Liver (tissue), 9 donors: ENCODE measurements around the gene CENPF. TPM values are rescaled to one million over a fixed set of nuclear protein-coding genes. Genes with fewer than 3 reads are reported as not detected.
"Not testable (repeated sequence)": the region's sequence is repeated elsewhere in the genome, so short reads cannot be mapped to it uniquely, and the experiment has no call there.

Experiments used
- DNase-seq: peaks from one replicate; pipeline ENCODE4 v3.0.0-alpha.2; 2017; ENCODE audit warnings: low spot score
- H3K27ac ChIP-seq, 2 donors: one replicate each; pipeline ENCODE4 v1.7.0; 2013; ENCODE audit warnings: inconsistent platforms in 2 of 2, low read length in 2 of 2, control low read depth in 1 of 2, low read depth in 1 of 2, mild to moderate bottlenecking in 1 of 2
- H3K27me3 ChIP-seq, 4 donors: one replicate each; pipeline versions ENCODE4 v1.6.1 to v1.7.0; 2013; ENCODE audit warnings: low read length in 3 of 4, inconsistent platforms in 1 of 4, mild to moderate bottlenecking in 1 of 4, moderate library complexity in 1 of 4; ENCODE audit not compliant: control insufficient read depth in 4 of 4, insufficient read depth in 4 of 4
- H3K36me3 ChIP-seq, 4 donors: one replicate each; pipeline versions ENCODE4 v1.6.1 to v1.7.0; 2013; ENCODE audit warnings: low read length in 3 of 4, mild to moderate bottlenecking in 3 of 4, low read depth in 1 of 4, moderate library complexity in 1 of 4; ENCODE audit not compliant: control insufficient read depth in 4 of 4, insufficient read depth in 3 of 4
- H3K4me1 ChIP-seq, 4 donors: one replicate each; pipeline versions ENCODE4 v1.6.1 to v1.7.0; 2013; ENCODE audit warnings: low read length in 3 of 4, mild to moderate bottlenecking in 3 of 4, moderate library complexity in 1 of 4; ENCODE audit not compliant: control insufficient read depth in 4 of 4, insufficient read depth in 4 of 4
- H3K4me3 ChIP-seq, 3 donors: one replicate each; pipeline versions ENCODE4 v1.6.1 to v1.7.0; 2013; ENCODE audit warnings: low read length in 3 of 3, control low read depth in 1 of 3, low read depth in 1 of 3, mild to moderate bottlenecking in 1 of 3
- H3K9ac ChIP-seq, 2 donors: one replicate each; pipeline ENCODE4 v1.7.0; 2013; ENCODE audit warnings: low read length in 2 of 2, mild to moderate bottlenecking in 2 of 2, moderate library complexity in 2 of 2, control low read depth in 1 of 2, low read depth in 1 of 2
- H3K9me3 ChIP-seq, 4 donors: one replicate each; pipeline versions ENCODE4 v1.6.1 to v1.7.0; 2013; ENCODE audit warnings: low read length in 3 of 4; ENCODE audit not compliant: control insufficient read depth in 4 of 4
- ATF3 ChIP-seq: IDR thresholded peaks from 2 replicates; pipeline ENCODE4 v1.6.1; 2016; ENCODE audit warnings: antibody characterized with exemption
- CTCF ChIP-seq: fragments of 150-350 bp; IDR thresholded peaks from 2 replicates; pipeline ENCODE4 v1.5.1; 2017; ENCODE audit warnings: improper control_type of control experiment, low read depth, low read length; ENCODE audit not compliant: missing input control
- FOXA2 ChIP-seq: IDR thresholded peaks from 2 replicates; pipeline ENCODE4 v1.6.1; 2016; ENCODE audit warnings: antibody characterized with exemption
- HNF4A ChIP-seq, 2 donors: conservative IDR thresholded peaks; 2 replicates each; pipeline ENCODE4 v1.6.1; 2016; ENCODE audit warnings: antibody characterized with exemption in 2 of 2, mild to moderate bottlenecking in 2 of 2
- HNF4G ChIP-seq: IDR thresholded peaks from 2 replicates; pipeline ENCODE4 v1.6.1; 2016; ENCODE audit warnings: antibody characterized with exemption
- JUND ChIP-seq, 2 donors: IDR thresholded peaks; 2 replicates each; pipeline ENCODE4 v1.6.1; 2016; ENCODE audit warnings: antibody characterized with exemption in 2 of 2
- MAX ChIP-seq: IDR thresholded peaks from 2 replicates; pipeline ENCODE4 v1.6.1; 2016; ENCODE audit warnings: antibody characterized with exemption
- NR2F2 ChIP-seq: IDR thresholded peaks from 2 replicates; pipeline ENCODE4 v1.6.1; 2016; ENCODE audit warnings: antibody characterized with exemption
- RXRA ChIP-seq, 2 donors: IDR thresholded peaks; 2 replicates each; pipeline ENCODE4 v1.6.1; 2017 to 2018; ENCODE audit warnings: antibody characterized with exemption in 2 of 2, mild to moderate bottlenecking in 1 of 2
- TAF1 ChIP-seq: conservative IDR thresholded peaks from 2 replicates; pipeline ENCODE4 v1.6.1; 2016; ENCODE audit warnings: antibody characterized with exemption, mild to moderate bottlenecking
- YY1 ChIP-seq: IDR thresholded peaks from 2 replicates; pipeline ENCODE4 v1.6.1; 2016; ENCODE audit warnings: antibody characterized with exemption, mild to moderate bottlenecking
- ZBTB33 ChIP-seq: IDR thresholded peaks from 2 replicates; pipeline ENCODE4 v1.6.1; 2016; ENCODE audit warnings: antibody characterized with exemption
- WGBS: extraction: QIAGEN DNeasy Blood & Tissue Kit; methylation state at CpG from one replicate; pipeline ENCODE4 v1.1.7; 2013; 5-methylcytosine and 5-hydroxymethylcytosine counted together
- polyA plus RNA-seq, 2 donors: library from polyadenylated mRNA; stranded (reverse) in 1 of 2; unstranded in 1 of 2; fragments of 200-250 nt in 1 of 2; fragments of >200 nt in 1 of 2; fragmentation: Nextera tagmentation in 1 of 2; extraction: Ambion mirVana in 1 of 2; gene quantifications; one replicate each; pipeline versions ENCODE4 v1.2.1 to v1.2.3, GENCODE V29; 2013 to 2015
- total RNA-seq, 2 donors: library from RNA; depleted of rRNA; stranded (reverse); fragments of >200 nt; gene quantifications; one replicate each; pipeline ENCODE4 v1.2.3, GENCODE V29; 2014
- donor health status: healthy.
- donor health status: healthy.
- donor health status: healthy.
- donor health status: healthy.
- donor health status: healthy.

Gene CENPF
- total and polyA plus RNA-seq, 4 donors: 0.08 to 47.3 (median 1.5) TPM

- peak; percentile 62 for DNase-seq
- Histone ChIP-seq H3K9ac (no peak overlapping the region), H3K27me3 (no peaks in the 10 kb centered on the region), H3K36me3 (no peaks in the 10 kb centered on the region), H3K4me1 (no peaks in the 10 kb centered on the region), H3K9me3 (no peaks in the 10 kb centered on the region), H3K27ac (no peak overlapping the region), H3K4me3 (no peak overlapping the region)
- 24% methylated on average over 2 of the region's 2 CpGs for whole genome bisulfite sequencing
- no peak for TF ChIP-seq YY1
- TF ChIP-seq ATF3: no peak
- no peak for TF ChIP-seq MAX
- no peak for TF ChIP-seq TAF1
- no peak for TF ChIP-seq RXRA (IDR thresholded peaks at IDR 0.05)
- TF ChIP-seq ZBTB33: no peak
- TF ChIP-seq FOXA2: no peak
- TF ChIP-seq JUND (IDR thresholded peaks at IDR 0.05): no peak
Measured at GRCh38 chr1:214670098-214670497, 67.1 kb downstream of the CENPF start.

- not testable (repeated sequence) for H3K9me3 ChIP-seq, H3K36me3 ChIP-seq, H3K9ac ChIP-seq, H3K4me3 ChIP-seq, H3K27me3 ChIP-seq, H3K27ac ChIP-seq, DNase-seq, H3K4me1 ChIP-seq
- 70% methylated on average over 29 of the region's 29 CpGs for WGBS
Measured at GRCh38 chr1:214673029-214673428, 70.0 kb downstream of the CENPF start.

- WGBS: 81% methylated on average over 8 of the region's 8 CpGs
Measured at GRCh38 chr1:214673576-214673975, 70.6 kb downstream of the CENPF start.

GRCh38 chr1:214675524-214675923, 72.5 kb downstream of the CENPF start:
- H3K27ac ChIP-seq, H3K4me1 ChIP-seq, H3K36me3 ChIP-seq, DNase-seq, H3K4me3 ChIP-seq, H3K9ac ChIP-seq, H3K9me3 ChIP-seq, H3K27me3 ChIP-seq: not testable (repeated sequence)
- WGBS: 91% methylated on average over 1 of the region's 1 CpG

More at GRCh38 chr1:214673576-214673975, 70.6 kb downstream of the CENPF start:
- Histone ChIP-seq H3K27ac (no peak overlapping the region), H3K4me1 (no peaks in the 10 kb centered on the region), H3K27me3 (no peaks in the 10 kb centered on the region), H3K4me3 (no peak overlapping the region), H3K9ac (no peak overlapping the region), H3K36me3 (no peaks in the 10 kb centered on the region), H3K9me3 (no peaks in the 10 kb centered on the region)
- DNase-seq: no peak
- TF ChIP-seq NR2F2 (no peak), CTCF (no peak), HNF4G (no peak), HNF4A (conservative IDR thresholded peaks at IDR 0.05) (no peak)
